SH-SY5Y (cell line): ENCODE measurements around the gene CSTPP1.

Experiments
- GATA2 ChIP-seq: IDR thresholded peaks from 2 replicates; pipeline ENCODE4 v1.6.1; 2011; ENCODE audit warnings: mild to moderate bottlenecking, low read depth, low read length
- GATA3 ChIP-seq: IDR thresholded peaks from 2 replicates; pipeline ENCODE4 v1.6.1; 2011; ENCODE audit warnings: low read depth, mild to moderate bottlenecking, low read length, moderate library complexity

- TF ChIP-seq GATA3: no peak
- TF ChIP-seq GATA2: no peak
Observed at GRCh38 chr11:47020793-47021526, 84.4 kb downstream of the CSTPP1 start.
